HL-60 (cell line): ENCODE measurements around the gene ZP3.
"Not testable (repeated sequence)": the region's sequence is repeated elsewhere in the genome, so short reads cannot be mapped to it uniquely, and the experiment has no call there.

Experiments used
- POLR2AphosphoS5 ChIP-seq: IDR thresholded peaks from 2 replicates; pipeline ENCODE4 v1.6.1; 2012; ENCODE audit warnings: low read depth
- TF ChIP-seq, protein P1 (sequence below): IDR thresholded peaks from one replicate; pipeline ENCODE4 v1.5.1; 2011; ENCODE audit warnings: low read length, control low read depth, inconsistent platforms; ENCODE audit not compliant: insufficient read depth

DNA sequence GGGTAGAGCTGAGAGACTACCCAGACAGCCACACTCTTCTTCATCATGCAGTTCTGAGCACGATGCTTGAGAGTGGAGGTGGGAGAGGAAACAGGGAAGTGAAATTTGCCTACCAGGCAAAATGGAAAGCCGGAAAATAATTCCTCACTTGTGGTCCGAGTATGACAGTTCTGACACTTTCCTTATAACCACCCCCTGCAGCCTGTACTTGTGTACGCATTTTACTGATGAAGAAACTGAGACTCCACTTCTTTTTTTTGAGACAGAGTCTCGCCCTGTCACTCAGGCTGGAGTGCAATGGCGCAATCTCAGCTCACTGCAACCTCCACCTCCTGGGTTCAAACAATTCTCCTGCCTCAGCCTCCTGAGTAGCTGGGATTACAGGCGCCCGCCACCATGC, 21.7 kb upstream of the ZP3 start:
- not testable (repeated sequence) for TF ChIP-seq POLR2AphosphoS5
- TF ChIP-seq, protein P1, sequence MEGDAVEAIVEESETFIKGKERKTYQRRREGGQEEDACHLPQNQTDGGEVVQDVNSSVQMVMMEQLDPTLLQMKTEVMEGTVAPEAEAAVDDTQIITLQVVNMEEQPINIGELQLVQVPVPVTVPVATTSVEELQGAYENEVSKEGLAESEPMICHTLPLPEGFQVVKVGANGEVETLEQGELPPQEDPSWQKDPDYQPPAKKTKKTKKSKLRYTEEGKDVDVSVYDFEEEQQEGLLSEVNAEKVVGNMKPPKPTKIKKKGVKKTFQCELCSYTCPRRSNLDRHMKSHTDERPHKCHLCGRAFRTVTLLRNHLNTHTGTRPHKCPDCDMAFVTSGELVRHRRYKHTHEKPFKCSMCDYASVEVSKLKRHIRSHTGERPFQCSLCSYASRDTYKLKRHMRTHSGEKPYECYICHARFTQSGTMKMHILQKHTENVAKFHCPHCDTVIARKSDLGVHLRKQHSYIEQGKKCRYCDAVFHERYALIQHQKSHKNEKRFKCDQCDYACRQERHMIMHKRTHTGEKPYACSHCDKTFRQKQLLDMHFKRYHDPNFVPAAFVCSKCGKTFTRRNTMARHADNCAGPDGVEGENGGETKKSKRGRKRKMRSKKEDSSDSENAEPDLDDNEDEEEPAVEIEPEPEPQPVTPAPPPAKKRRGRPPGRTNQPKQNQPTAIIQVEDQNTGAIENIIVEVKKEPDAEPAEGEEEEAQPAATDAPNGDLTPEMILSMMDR = not testable (repeated sequence)
